Measurements from ENCODE around the gene STAM. TPM values are rescaled to one million over a fixed set of nuclear protein-coding genes. Genes with fewer than 3 reads are reported as not detected.
A peak's percentile ranks its signal among the peaks of the same experiment; 100 is the strongest.

The STAM gene
- total RNA-seq, 1 experiment from 2014 or later: 14.4 TPM

DNA sequence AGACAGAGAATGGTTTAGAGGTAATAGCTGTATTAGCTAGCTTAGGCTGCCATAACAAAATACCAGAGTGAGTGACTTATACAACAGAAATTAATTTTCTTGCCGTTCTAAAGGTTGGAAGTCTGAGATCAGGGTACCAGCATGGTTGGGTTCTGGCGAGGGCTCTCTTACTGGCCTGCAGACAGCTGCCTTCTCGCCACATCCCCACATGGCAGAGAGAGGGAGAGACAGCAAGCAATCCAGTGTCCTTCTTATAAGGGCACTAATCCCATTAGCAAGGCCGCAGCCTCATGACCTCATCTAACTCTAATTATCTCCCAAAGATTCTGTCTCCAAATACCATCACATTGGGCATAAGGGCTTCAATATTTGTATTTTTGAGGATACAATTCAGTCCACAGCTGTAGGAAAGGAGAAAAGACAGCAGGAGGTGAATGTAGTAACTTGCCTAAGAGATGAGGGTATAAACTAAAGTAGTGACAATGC is 3.6 kb upstream of the STAM start:
- Histone ChIP-seq H3K27ac (ENCODE audit: low read length) (no peak overlapping the region), H3K4me2 (ENCODE audit: low read depth, low read length, poor library complexity, severe bottlenecking) (no peak overlapping the region), H3K4me1 (ENCODE audit: low read length) (peaks cover 14% of the 10 kb centered on the region), H3K36me3 (ENCODE audit: insufficient read depth, low read length) (no peaks in the 10 kb centered on the region), H3K9ac (ENCODE audit: low read length) (no peak overlapping the region), H3K4me3 (ENCODE audit: low read length) (no peak overlapping the region), H3K9me3 (ENCODE audit: low read length) (no peaks in the 10 kb centered on the region), H4K20me1 (ENCODE audit: insufficient read depth, low read depth, low read length) (no peaks in the 10 kb centered on the region; the same call in 1 of the 2 replicates), H2AFZ (ENCODE audit: low read length) (no peak overlapping the region), H3K27me3 (ENCODE audit: low read length) (no peaks in the 10 kb centered on the region), H3K79me2 (ENCODE audit: low read length) (peaks cover 29% of the 10 kb centered on the region), H3K9me2 (replicated peaks; ENCODE audit: insufficient read depth, low read length) (no peaks in the 10 kb centered on the region)
- no peak for DNase-seq

DNA sequence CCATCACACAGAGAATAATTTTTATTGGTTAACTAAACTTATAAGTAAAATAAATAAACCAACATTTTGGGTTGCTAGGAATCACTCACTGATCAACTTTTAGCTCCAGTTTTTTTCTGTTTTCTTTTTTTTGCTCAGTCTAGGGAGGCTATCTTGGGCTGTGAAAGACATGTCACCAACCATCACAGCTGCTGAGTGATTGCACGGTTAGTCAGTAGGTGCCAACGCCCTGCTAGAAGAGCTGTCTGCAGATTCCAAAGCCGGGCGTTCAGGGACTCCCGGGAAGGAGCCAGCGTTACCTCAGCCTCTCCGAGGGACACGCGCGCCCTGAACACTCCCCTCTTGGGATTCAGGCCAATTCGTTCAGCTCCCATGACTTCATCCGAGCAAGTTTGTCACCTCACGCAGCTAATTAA is 604 bp upstream of the STAM start:
- Histone ChIP-seq H3K9ac (ENCODE audit: low read length) (peak overlapping the region; percentile 87), H3K4me1 (ENCODE audit: low read length) (peaks cover 25% of the 10 kb centered on the region), H2AFZ (ENCODE audit: low read length) (peak overlapping the region; percentile 93), H3K4me2 (ENCODE audit: low read depth, low read length, poor library complexity, severe bottlenecking) (peak overlapping the region; percentile 75), H3K4me3 (ENCODE audit: low read length) (peak overlapping the region; percentile 95), H4K20me1 (ENCODE audit: insufficient read depth, low read depth, low read length) (no peaks in the 10 kb centered on the region; the same call in 1 of the 2 replicates), H3K27me3 (ENCODE audit: low read length) (no peaks in the 10 kb centered on the region), H3K36me3 (ENCODE audit: insufficient read depth, low read length) (peaks cover 12% of the 10 kb centered on the region), H3K79me2 (ENCODE audit: low read length) (peaks cover 59% of the 10 kb centered on the region), H3K27ac (ENCODE audit: low read length) (peak overlapping the region; percentile 82), H3K9me2 (replicated peaks; ENCODE audit: insufficient read depth, low read length) (no peaks in the 10 kb centered on the region), H3K9me3 (ENCODE audit: low read length) (no peaks in the 10 kb centered on the region)
- no peak for DNase-seq

DNA sequence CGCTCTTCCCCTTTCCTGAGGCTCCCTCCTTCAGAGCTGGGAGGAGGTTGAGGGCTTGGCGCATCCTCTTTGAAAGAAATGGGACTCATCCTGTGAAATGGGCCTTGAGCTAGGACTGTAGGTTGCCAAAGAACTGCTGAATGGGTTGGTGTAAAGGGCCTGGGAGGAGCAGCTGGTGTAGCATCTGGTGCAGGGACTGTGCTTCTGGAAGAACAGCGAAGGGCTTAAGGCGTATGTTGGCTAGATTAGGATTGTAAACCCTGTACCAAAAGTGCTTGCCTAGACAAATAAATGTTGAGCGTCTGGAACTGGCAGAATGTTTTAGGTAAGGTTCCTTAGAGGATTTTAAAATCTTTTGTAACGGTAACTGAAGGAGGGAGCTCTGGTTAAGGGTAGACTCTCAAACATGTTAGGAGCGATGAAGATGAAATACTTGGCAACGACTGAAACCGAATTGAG is 563 bp downstream of the STAM start:
- Histone ChIP-seq H3K36me3 (ENCODE audit: insufficient read depth, low read length) (peaks cover 19% of the 10 kb centered on the region), H3K79me2 (ENCODE audit: low read length) (peaks cover 71% of the 10 kb centered on the region), H3K9me3 (ENCODE audit: low read length) (no peaks in the 10 kb centered on the region), H3K4me3 (ENCODE audit: low read length) (peak overlapping the region; percentile 95), H3K9me2 (replicated peaks; ENCODE audit: insufficient read depth, low read length) (no peaks in the 10 kb centered on the region), H2AFZ (ENCODE audit: low read length) (peak overlapping the region; percentile 70; the same call in 1 of the 2 replicates), H3K4me1 (ENCODE audit: low read length) (peaks cover 25% of the 10 kb centered on the region), H3K4me2 (ENCODE audit: low read depth, low read length, poor library complexity, severe bottlenecking) (peak overlapping the region; percentile 75), H3K27ac (ENCODE audit: low read length) (peak overlapping the region; percentile 82), H3K27me3 (ENCODE audit: low read length) (no peaks in the 10 kb centered on the region), H3K9ac (ENCODE audit: low read length) (peak overlapping the region; percentile 87), H4K20me1 (ENCODE audit: insufficient read depth, low read depth, low read length) (no peaks in the 10 kb centered on the region; the same call in 1 of the 2 replicates)
- peak; percentile 63 for DNase-seq

DNA sequence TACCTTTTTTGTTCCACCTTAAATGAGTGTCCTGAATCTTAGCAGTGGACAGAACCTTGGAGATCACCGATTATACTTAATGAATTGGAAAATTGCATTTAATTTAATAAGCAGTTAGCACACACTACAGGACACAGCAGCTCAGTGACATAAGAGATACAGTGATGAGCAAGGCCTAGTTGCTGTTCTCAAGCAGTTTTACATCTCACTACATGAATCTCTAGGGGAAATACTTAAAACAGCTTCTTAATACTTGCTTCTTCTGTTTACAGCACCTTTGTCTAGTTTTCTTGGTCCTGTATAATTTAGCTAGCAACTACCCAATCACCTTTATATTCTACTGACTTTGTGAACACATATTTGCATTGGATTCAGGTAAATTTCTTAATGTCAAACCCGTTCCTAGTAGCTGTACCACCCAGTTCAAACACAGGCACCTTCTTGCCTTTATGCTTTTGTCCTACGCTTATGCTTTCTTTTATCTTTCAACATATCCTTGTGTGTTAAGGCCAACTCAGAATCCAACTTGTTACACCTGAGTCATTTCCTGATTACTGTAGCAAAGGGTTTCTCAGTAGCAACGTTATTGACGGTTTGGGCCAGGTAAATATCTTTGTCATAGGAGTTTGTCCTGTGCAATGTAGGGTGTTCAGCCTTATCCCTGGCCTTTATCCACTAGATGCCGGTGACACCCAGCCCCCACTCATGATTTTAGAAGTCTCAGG is 1.8 kb downstream of the STAM start:
- H4K20me1 ChIP-seq (ENCODE audit: insufficient read depth, low read depth, low read length): no peaks in the 10 kb centered on the region; the same call in 1 of the 2 replicates
- H3K4me2 ChIP-seq (ENCODE audit: low read depth, low read length, poor library complexity, severe bottlenecking): peak overlapping the region; percentile 75
- H3K79me2 ChIP-seq (ENCODE audit: low read length): peaks cover 83% of the 10 kb centered on the region
- no peak overlapping the region for H3K27ac ChIP-seq (ENCODE audit: low read length)
- H3K27me3 ChIP-seq (ENCODE audit: low read length): no peaks in the 10 kb centered on the region
- H3K9me2 ChIP-seq (replicated peaks; ENCODE audit: insufficient read depth, low read length): no peaks in the 10 kb centered on the region
- H3K4me3 ChIP-seq (ENCODE audit: low read length): peak overlapping the region; percentile 95
- no peak overlapping the region for H2AFZ ChIP-seq (ENCODE audit: low read length)
- no peak for DNase-seq
- peak overlapping the region; percentile 87 for H3K9ac ChIP-seq (ENCODE audit: low read length)
- no peaks in the 10 kb centered on the region for H3K9me3 ChIP-seq (ENCODE audit: low read length)
- peaks cover 25% of the 10 kb centered on the region for H3K4me1 ChIP-seq (ENCODE audit: low read length)
- peaks cover 24% of the 10 kb centered on the region for H3K36me3 ChIP-seq (ENCODE audit: insufficient read depth, low read length)

DNA sequence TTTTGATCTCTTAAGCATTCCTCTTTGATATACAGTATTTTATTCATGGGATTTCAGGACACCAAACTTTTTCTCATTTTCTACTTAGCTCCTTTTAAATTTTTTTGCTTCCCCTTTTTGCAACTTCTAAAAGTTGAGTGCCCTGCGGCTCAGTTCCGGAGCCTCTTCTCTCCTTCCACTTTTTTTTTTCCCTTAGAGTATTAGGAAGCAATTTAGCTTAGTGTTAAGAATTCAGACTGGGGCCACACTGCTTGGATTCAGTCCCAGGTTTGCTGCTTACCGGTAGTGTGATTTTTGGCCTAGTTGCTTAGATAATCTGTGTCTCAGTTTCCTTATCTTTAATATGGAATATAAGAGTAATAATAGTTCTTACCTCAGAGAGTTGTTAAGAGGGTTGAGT is 3.4 kb downstream of the STAM start:
- no peak overlapping the region for H3K27ac ChIP-seq (ENCODE audit: low read length)
- H3K9me3 ChIP-seq (ENCODE audit: low read length): no peaks in the 10 kb centered on the region
- DNase-seq: no peak
- H3K9me2 ChIP-seq (replicated peaks; ENCODE audit: insufficient read depth, low read length): no peaks in the 10 kb centered on the region
- no peak overlapping the region for H2AFZ ChIP-seq (ENCODE audit: low read length)
- peaks cover 23% of the 10 kb centered on the region for H3K4me1 ChIP-seq (ENCODE audit: low read length)
- H3K9ac ChIP-seq (ENCODE audit: low read length): no peak overlapping the region
- no peaks in the 10 kb centered on the region; the same call in 1 of the 2 replicates for H4K20me1 ChIP-seq (ENCODE audit: insufficient read depth, low read depth, low read length)
- H3K27me3 ChIP-seq (ENCODE audit: low read length): no peaks in the 10 kb centered on the region
- peaks cover 96% of the 10 kb centered on the region for H3K79me2 ChIP-seq (ENCODE audit: low read length)
- H3K36me3 ChIP-seq (ENCODE audit: insufficient read depth, low read length): peaks cover 24% of the 10 kb centered on the region
- no peak overlapping the region for H3K4me2 ChIP-seq (ENCODE audit: low read depth, low read length, poor library complexity, severe bottlenecking)
- H3K4me3 ChIP-seq (ENCODE audit: low read length): no peak overlapping the region

GRCh38 chr10:17648243-17649035 is 4.5 kb downstream of the STAM start:
- Histone ChIP-seq H3K9me2 (replicated peaks; ENCODE audit: insufficient read depth, low read length) (no peaks in the 10 kb centered on the region), H3K9me3 (ENCODE audit: low read length) (0 out of 2 replicates have a peak, but pooled peaks cover 6% of the 10 kb centered on the region), H3K9ac (ENCODE audit: low read length) (no peak overlapping the region), H3K4me2 (ENCODE audit: low read depth, low read length, poor library complexity, severe bottlenecking) (no peak overlapping the region), H3K79me2 (ENCODE audit: low read length) (peaks cover 96% of the 10 kb centered on the region), H4K20me1 (ENCODE audit: insufficient read depth, low read depth, low read length) (no peaks in the 10 kb centered on the region; the same call in 1 of the 2 replicates), H3K4me1 (ENCODE audit: low read length) (peaks cover 15% of the 10 kb centered on the region), H2AFZ (ENCODE audit: low read length) (no peak overlapping the region), H3K4me3 (ENCODE audit: low read length) (no peak overlapping the region), H3K27me3 (ENCODE audit: low read length) (no peaks in the 10 kb centered on the region), H3K36me3 (ENCODE audit: insufficient read depth, low read length) (peaks cover 35% of the 10 kb centered on the region), H3K27ac (ENCODE audit: low read length) (no peak overlapping the region)
- no peak for DNase-seq

- Histone ChIP-seq H3K27me3 (ENCODE audit: low read length) (no peaks in the 10 kb centered on the region), H3K27ac (ENCODE audit: low read length) (no peak overlapping the region), H3K9me2 (replicated peaks; ENCODE audit: insufficient read depth, low read length) (no peaks in the 10 kb centered on the region), H3K9ac (ENCODE audit: low read length) (no peak overlapping the region), H3K4me3 (ENCODE audit: low read length) (no peak overlapping the region), H3K9me3 (ENCODE audit: low read length) (0 out of 2 replicates have a peak, but pooled peaks cover 6% of the 10 kb centered on the region), H4K20me1 (ENCODE audit: insufficient read depth, low read depth, low read length) (no peaks in the 10 kb centered on the region; the same call in 1 of the 2 replicates), H3K79me2 (ENCODE audit: low read length) (peaks cover 99% of the 10 kb centered on the region), H2AFZ (ENCODE audit: low read length) (no peak overlapping the region), H3K4me1 (ENCODE audit: low read length) (peaks cover 15% of the 10 kb centered on the region), H3K36me3 (ENCODE audit: insufficient read depth, low read length) (peaks cover 40% of the 10 kb centered on the region), H3K4me2 (ENCODE audit: low read depth, low read length, poor library complexity, severe bottlenecking) (no peak overlapping the region)
- DNase-seq: no peak
Measured at GRCh38 chr10:17649052-17649451, 5.1 kb downstream of the STAM start.

- 0 out of 2 replicates have a peak, but pooled peaks cover 6% of the 10 kb centered on the region for H3K9me3 ChIP-seq (ENCODE audit: low read length)
- DNase-seq: no peak
- H3K9me2 ChIP-seq (replicated peaks; ENCODE audit: insufficient read depth, low read length): no peaks in the 10 kb centered on the region
- H4K20me1 ChIP-seq (ENCODE audit: insufficient read depth, low read depth, low read length): no peaks in the 10 kb centered on the region
- no peaks in the 10 kb centered on the region for H3K27me3 ChIP-seq (ENCODE audit: low read length)
- H3K79me2 ChIP-seq (ENCODE audit: low read length): peaks cover 98% of the 10 kb centered on the region
- peaks cover 15% of the 10 kb centered on the region for H3K4me1 ChIP-seq (ENCODE audit: low read length)
- H3K9ac ChIP-seq (ENCODE audit: low read length): no peak overlapping the region
- no peak overlapping the region for H3K4me2 ChIP-seq (ENCODE audit: low read depth, low read length, poor library complexity, severe bottlenecking)
- H3K36me3 ChIP-seq (ENCODE audit: insufficient read depth, low read length): peaks cover 40% of the 10 kb centered on the region
- H3K4me3 ChIP-seq (ENCODE audit: low read length): no peak overlapping the region
- no peak overlapping the region for H2AFZ ChIP-seq (ENCODE audit: low read length)
- H3K27ac ChIP-seq (ENCODE audit: low read length): no peak overlapping the region
Measured at GRCh38 chr10:17649836-17650235, 5.9 kb downstream of the STAM start.
